Activated T-cell treated with anti-CD3 and anti-CD28 coated beads, Interleukin-2, amount 50 U/mL, for 1 hour (primary cell): ENCODE measurements around the gene OTUB2.

Source experiments
- DNase-seq: peaks from one replicate; pipeline ENCODE4 v3.0.0-alpha.2; 2020

The OTUB2 gene

GRCh38 chr14:94022532-94023411 is 3.4 kb upstream of the OTUB2 start:
- no peak for DNase-seq

GRCh38 chr14:94024549-94024948 is 1.6 kb upstream of the OTUB2 start:
- no peak for DNase-seq

- no peak for DNase-seq
Measured at GRCh38 chr14:94025720-94026119, 420 bp upstream of the OTUB2 start.

- no peak for DNase-seq
Measured at GRCh38 chr14:94026889-94027469, 839 bp downstream of the OTUB2 start.

- no peak for DNase-seq
Measured at GRCh38 chr14:94027566-94028449, 1.7 kb downstream of the OTUB2 start.

GRCh38 chr14:94028450-94028826 is 2.3 kb downstream of the OTUB2 start:
- DNase-seq: peak; percentile 38

- DNase-seq: no peak
Measured at GRCh38 chr14:94029265-94029664, 3.1 kb downstream of the OTUB2 start.

GRCh38 chr14:94029671-94030203 is 3.6 kb downstream of the OTUB2 start:
- DNase-seq: no peak

- DNase-seq: no peak
Measured at GRCh38 chr14:94030571-94030970, 4.4 kb downstream of the OTUB2 start.

GRCh38 chr14:94031161-94031882 is 5.2 kb downstream of the OTUB2 start:
- DNase-seq: no peak

GRCh38 chr14:94031883-94032279 is 5.7 kb downstream of the OTUB2 start:
- no peak for DNase-seq

- no peak for DNase-seq
Measured at GRCh38 chr14:94034886-94035285, 8.7 kb downstream of the OTUB2 start.

- DNase-seq: peak; percentile 78
Measured at GRCh38 chr14:94036313-94037167, 10.4 kb downstream of the OTUB2 start.

- DNase-seq: no peak
Measured at GRCh38 chr14:94037954-94038353, 11.8 kb downstream of the OTUB2 start.

GRCh38 chr14:94038510-94038909 is 12.4 kb downstream of the OTUB2 start:
- DNase-seq: no peak

- DNase-seq: no peak
Measured at GRCh38 chr14:94038921-94039629, 12.9 kb downstream of the OTUB2 start.

- no peak for DNase-seq
Measured at GRCh38 chr14:94040247-94040646, 14.1 kb downstream of the OTUB2 start.

GRCh38 chr14:94040796-94041195 is 14.7 kb downstream of the OTUB2 start:
- DNase-seq: no peak

GRCh38 chr14:94041551-94042346 is 15.6 kb downstream of the OTUB2 start:
- no peak for DNase-seq
